Colon (tissue), 2 donors: ENCODE measurements around the gene HMBS.
"Not testable (repeated sequence)": the region's sequence is repeated elsewhere in the genome, so short reads cannot be mapped to it uniquely, and the experiment has no call there.

Source experiments
- FAIRE-seq: peaks from 2 replicates; lab custom pipeline; 2012; peaks lifted over from hg19 to GRCh38; lab: Jason Lieb, UNC
- donor health status: control.
- donor health status: control.

The HMBS gene

DNA sequence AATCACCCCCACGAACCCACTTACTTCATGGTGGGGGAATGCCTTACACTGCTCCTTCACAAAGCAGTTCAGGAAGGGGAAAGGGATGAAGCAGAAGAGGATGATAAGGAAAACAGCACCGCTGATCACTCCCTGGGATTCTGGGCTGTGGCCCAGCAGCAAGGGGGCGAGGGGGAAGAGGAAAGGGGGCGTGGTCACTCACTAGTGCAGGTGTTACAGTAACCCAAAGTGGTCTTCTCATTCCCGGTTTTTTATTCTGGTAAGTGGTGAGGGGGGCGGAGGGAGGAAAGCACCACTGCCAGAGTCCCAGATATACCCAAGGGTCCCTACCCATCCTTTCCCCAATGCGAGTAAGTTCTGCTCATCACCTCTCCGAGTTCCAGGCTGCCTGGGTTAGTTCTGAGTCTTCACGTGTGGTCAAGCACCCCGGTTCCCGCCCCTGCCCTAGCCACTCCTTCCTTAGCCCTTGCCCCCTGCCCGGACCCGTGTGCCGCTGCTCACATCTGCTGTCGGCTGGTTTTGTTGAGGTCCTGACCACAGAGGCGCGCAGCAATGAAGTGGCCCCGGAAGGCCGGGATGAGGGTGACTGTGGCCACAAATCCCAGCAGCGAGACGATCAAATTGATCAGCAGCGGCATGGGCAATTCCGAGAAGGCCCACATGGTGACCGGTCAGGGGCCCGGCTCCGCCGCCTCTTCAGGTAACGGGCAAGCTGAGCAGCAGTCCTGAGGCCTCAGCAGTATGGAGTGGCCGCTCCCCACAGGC lies 16.5 kb downstream of the HMBS start:
- no peak for FAIRE-seq

- no peak for FAIRE-seq
Measured at GRCh38 chr11:119101759-119102423, 17.2 kb downstream of the HMBS start, which contains the start of gene DPAGT1. Gene DPAGT1 (minus strand): TSS chr11:119101853. CDS start chr11:119101655, 198 bp downstream.

GRCh38 chr11:119103161-119103664 lies 18.5 kb downstream of the HMBS start:
- not testable (repeated sequence) for FAIRE-seq

DNA sequence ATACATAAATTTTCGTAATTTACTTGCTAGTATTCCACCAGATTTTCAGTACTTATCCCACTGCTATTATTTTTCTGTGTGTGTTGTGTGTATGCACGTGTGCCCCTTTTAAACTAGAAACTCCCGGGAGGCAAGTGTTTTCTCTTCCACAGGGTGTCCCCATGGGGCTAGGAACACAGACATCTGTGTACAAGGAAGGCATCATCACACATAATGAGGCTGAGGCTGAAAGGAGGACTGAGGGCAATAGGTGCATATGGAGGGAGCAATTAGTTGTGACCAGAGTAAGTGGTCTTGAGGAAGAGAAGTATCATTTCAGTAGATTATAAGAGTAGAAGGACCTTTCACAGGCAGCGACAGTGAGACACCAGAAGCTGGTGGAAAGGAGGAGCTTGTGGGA lies 19.1 kb downstream of the HMBS start:
- FAIRE-seq: no peak

DNA sequence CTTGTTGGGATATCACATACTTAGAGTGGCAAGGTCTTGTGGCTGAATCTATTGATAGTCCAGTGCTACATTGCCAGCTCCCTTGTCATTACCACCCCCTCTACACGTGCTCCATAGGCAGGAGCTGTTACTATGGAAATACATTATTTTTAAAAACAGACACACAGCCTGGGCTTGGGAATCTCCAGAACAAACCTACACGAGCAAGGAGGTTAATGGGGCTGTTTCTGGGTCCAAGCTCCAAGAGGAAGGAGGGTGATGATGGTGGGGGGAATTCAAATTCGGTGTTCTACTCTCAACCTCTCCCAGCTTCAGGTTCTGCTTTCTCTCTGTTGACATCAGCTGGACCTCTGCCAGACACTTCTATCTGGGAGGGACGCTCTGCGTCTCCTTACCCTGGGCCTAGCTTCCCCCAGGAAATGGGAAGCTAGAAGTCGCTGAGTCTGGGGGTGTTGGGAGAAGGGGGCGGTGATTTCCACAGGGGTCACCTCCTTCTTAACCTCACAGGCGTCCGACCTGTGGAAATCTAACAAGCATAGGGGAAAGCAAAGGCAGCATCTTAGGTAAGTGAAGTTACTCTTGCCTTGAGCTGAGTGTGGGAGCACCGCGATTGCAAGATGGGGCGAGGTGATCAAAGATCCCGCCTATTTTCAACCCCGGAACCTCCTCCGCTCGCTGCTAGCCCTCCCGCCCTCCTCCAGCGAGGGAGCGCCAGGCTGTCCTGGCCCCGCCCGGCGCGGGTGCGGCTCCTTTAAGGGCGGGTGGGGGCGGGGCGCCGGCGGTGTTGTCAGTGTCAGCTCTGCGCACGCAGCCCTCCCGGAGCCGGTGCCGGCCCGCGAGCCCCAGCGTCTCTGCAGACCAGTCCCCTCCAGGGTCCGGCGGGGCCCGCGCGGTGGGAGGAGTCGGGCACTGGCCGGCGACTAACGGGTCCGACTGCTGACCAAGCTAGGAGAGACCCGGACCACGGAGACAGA lies 22.2 kb downstream of the HMBS start, which contains the start of gene C2CD2L:
C2CD2L (plus strand) TSS at position 781 of the 974 bp plus-strand sequence. CDS start 398 bp downstream, outside the sequence.
- FAIRE-seq: no peak

DNA sequence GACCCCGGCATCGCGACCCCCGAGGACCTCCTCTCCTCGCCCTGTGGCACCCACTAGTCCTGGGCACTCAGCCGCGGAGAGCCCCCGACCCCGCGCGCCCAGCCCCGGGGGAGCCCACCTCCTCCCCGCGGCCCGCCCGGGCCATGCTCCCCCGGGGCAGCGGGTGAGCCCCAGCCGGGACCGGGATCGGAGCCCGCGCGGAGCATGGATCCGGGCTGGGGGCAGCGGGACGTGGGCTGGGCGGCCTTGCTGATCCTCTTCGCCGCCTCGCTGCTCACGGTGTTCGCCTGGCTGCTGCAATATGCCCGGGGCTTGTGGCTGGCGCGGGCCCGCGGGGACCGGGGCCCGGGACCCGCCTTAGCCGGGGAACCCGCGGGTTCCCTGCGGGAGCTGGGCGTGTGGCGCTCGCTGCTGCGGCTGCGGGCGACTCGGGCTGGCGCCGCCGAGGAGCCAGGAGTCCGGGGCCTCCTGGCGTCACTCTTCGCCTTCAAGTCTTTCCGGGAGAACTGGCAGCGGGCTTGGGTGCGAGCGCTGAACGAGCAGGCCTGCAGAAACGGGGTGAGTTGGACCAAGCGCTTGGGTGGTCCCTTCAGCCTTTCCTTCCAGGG lies 23.0 kb downstream of the HMBS start:
- no peak for FAIRE-seq

GRCh38 chr11:119108146-119108856 lies 23.6 kb downstream of the HMBS start:
- FAIRE-seq: no peak

DNA sequence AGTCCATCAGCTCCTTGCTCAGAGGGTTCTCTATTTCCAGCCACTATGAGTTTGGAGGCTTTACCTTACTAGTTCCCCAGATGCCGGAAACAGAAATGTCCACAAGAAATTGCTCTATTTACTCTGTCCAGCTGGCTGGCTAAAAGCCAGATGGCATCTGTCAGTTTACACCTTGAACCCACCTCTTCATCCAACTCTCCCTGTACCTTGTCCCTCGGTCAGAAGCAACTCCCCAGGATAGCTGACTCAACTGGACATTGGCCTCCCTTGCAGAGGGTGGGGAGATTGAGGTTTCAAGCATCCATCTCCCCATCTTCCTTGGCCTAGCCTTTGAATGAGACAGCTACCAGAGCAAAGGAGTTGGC lies 24.2 kb downstream of the HMBS start:
- FAIRE-seq: no peak

GRCh38 chr11:119109843-119110242 lies 25.2 kb downstream of the HMBS start:
- FAIRE-seq: no peak

- no peak for FAIRE-seq
Measured at GRCh38 chr11:119110439-119110838, 25.8 kb downstream of the HMBS start.

DNA sequence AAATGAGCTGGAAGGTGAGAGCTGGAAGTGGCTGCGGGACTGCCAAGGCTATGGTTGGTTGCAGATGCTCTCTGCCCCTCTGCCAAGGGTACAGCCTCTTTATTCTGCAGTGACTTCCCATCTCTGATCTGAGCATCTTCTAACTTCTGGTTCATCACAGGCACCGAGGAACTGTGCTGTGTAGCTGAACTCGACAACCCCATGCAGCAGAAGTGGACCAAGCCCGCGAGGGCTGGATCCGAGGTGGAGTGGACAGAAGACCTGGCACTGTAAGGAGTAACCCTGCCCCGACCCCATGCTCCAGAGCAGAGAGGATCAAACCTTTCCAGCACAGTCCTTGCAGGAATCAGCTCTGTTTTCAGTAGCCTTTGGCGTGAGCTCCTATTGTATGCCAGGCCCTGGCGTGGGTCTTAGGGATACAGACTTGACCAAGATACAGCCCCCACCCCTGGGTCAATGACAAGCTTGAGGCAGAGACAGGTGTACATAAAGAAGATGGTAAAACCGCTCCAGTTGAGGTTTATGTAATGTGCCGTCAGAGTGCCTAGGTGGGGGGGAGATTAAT lies 26.8 kb downstream of the HMBS start:
- FAIRE-seq: no peak

- FAIRE-seq: no peak
Measured at GRCh38 chr11:119112314-119113020, 27.8 kb downstream of the HMBS start.

DNA sequence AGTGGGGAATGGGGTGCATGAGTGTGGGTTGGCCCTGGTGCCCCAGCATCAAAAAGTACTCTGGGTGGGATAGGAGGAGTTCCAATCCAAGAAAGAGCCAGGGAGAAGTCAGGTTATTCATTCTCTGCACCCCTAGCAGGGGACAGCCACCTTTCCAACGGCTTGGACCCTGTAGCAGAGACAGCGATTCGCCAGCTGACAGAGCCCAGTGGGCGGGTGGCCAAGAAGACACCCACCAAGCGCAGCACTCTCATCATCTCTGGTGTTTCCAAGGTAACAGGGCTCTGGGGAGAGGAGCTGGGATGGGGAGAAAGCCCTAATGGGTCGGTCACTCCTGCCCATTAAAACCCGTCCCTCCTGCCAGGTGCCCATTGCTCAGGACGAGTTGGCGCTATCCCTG lies 29.0 kb downstream of the HMBS start:
- no peak for FAIRE-seq

GRCh38 chr11:119114351-119114750 lies 29.7 kb downstream of the HMBS start:
- no peak for FAIRE-seq

- FAIRE-seq: no peak
Measured at GRCh38 chr11:119115484-119116234, 31.0 kb downstream of the HMBS start.

- FAIRE-seq: no peak
Measured at GRCh38 chr11:119116235-119116594, 31.5 kb downstream of the HMBS start.

DNA sequence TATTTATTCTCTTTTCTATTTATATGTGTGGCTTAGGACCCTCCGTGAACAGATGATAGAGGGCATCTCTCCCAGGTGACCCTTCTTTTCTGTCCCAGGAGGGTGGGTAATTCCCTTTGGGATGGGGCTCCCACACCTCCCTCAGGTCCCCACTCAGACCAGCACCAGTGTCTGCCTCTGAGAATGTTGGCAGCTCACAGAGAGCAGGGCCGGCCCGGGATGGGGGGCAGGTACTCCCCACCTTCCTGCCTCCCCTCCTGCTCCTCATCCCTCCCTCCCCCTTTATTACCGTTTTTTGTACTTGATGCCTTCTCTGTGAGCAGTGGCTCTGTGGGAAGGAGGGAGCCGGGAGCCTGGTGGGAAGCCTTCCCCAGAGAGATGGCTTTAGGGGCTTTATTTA lies 31.9 kb downstream of the HMBS start:
- FAIRE-seq: no peak

GRCh38 chr11:119117004-119117706 lies 32.5 kb downstream of the HMBS start:
- FAIRE-seq: no peak

- no peak for FAIRE-seq
Measured at GRCh38 chr11:119118227-119118626, 33.5 kb downstream of the HMBS start.
